C4-2B (cell line): ENCODE measurements around the gene CDK7.

ENCODE experiments used
- CTCF ChIP-seq: fragments of 450-650 bp; conservative IDR thresholded peaks from 2 replicates; pipeline ENCODE4 v1.5.1; 2017; ENCODE audit warnings: mild to moderate bottlenecking
- ZFX ChIP-seq: fragments of 450-650 bp; IDR thresholded peaks from 2 replicates; pipeline ENCODE4 v1.6.1; 2017

GRCh38 chr5:69257577-69257976, 22.9 kb downstream of the CDK7 start:
- TF ChIP-seq CTCF, result no peak
- TF ChIP-seq ZFX, result no peak
